ENCODE data around the gene MIA.

Gene MIA

DNA sequence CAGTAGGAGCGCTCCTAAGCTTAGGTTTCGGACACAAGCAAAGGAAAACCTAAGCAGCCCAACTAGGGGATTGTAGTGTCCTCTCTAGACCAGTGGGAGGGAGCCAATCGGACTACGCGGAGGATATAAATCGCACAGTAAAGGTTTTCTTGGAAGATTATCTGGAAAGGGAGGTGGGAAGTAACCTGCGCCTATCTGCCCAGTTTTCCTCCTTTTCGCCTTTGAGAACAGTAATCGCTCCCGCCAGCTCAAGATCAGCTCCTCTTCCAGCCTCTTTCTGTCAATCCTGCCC lies 2.3 kb downstream of the MIA start (continued):
- TF ChIP-seq, protein P1, sequence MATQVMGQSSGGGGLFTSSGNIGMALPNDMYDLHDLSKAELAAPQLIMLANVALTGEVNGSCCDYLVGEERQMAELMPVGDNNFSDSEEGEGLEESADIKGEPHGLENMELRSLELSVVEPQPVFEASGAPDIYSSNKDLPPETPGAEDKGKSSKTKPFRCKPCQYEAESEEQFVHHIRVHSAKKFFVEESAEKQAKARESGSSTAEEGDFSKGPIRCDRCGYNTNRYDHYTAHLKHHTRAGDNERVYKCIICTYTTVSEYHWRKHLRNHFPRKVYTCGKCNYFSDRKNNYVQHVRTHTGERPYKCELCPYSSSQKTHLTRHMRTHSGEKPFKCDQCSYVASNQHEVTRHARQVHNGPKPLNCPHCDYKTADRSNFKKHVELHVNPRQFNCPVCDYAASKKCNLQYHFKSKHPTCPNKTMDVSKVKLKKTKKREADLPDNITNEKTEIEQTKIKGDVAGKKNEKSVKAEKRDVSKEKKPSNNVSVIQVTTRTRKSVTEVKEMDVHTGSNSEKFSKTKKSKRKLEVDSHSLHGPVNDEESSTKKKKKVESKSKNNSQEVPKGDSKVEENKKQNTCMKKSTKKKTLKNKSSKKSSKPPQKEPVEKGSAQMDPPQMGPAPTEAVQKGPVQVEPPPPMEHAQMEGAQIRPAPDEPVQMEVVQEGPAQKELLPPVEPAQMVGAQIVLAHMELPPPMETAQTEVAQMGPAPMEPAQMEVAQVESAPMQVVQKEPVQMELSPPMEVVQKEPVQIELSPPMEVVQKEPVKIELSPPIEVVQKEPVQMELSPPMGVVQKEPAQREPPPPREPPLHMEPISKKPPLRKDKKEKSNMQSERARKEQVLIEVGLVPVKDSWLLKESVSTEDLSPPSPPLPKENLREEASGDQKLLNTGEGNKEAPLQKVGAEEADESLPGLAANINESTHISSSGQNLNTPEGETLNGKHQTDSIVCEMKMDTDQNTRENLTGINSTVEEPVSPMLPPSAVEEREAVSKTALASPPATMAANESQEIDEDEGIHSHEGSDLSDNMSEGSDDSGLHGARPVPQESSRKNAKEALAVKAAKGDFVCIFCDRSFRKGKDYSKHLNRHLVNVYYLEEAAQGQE (tag by site-specific recombination; IDR thresholded peaks at IDR 0.05), result no peak
- TF ChIP-seq GLIS2 (tag by site-specific recombination; IDR thresholded peaks at IDR 0.05) (no peak), ZIC2 (tag by site-specific recombination; IDR thresholded peaks at IDR 0.05) (no peak), SCRT1 (tag by site-specific recombination; IDR thresholded peaks at IDR 0.05; ENCODE audit: borderline replicate concordance) (no peak), GLI4 (tag by site-specific recombination; IDR thresholded peaks at IDR 0.05) (no peak), KLF8 (tag by site-specific recombination; IDR thresholded peaks at IDR 0.05) (no peak), GLI2 (tag by site-specific recombination; IDR thresholded peaks at IDR 0.05; ENCODE audit: borderline replicate concordance, low read depth) (no peak), ZNF768 (tag by site-specific recombination; IDR thresholded peaks at IDR 0.05) (no peak), ZNF416 (tag by site-specific recombination; IDR thresholded peaks at IDR 0.05) (no peak), BCL11A (tag by site-specific recombination; IDR thresholded peaks at IDR 0.05; ENCODE audit: low read depth) (no peak), ZNF302 (tag by site-specific recombination; IDR thresholded peaks at IDR 0.05; ENCODE audit: low read depth) (no peak), ZNF19 (tag by site-specific recombination; IDR thresholded peaks at IDR 0.05; ENCODE audit: low read depth) (no peak), ZNF394 (tag by site-specific recombination; IDR thresholded peaks at IDR 0.05; ENCODE audit: borderline replicate concordance) (0 out of 2 replicates have a peak, but pooled peaks have one; percentile 9), ZNF223 (tag by site-specific recombination; IDR thresholded peaks at IDR 0.05) (peak; percentile 63; the same call in 1 of the 2 replicates), ZNF629 (tag by site-specific recombination; IDR thresholded peaks at IDR 0.05) (peak; percentile 29; the same call in 1 of the 2 replicates), ZNF843 (tag by site-specific recombination; IDR thresholded peaks at IDR 0.05) (peak; percentile 32; the same call in 1 of the 2 replicates), ZNF146 (tag by site-specific recombination; IDR thresholded peaks at IDR 0.05) (no peak), ZNF16 (tag by site-specific recombination; IDR thresholded peaks at IDR 0.05; ENCODE audit: low read depth) (no peak), ZBTB17 (tag by site-specific recombination; IDR thresholded peaks at IDR 0.05) (no peak), ZFP69B (tag by site-specific recombination; IDR thresholded peaks at IDR 0.05) (peak; percentile 10; the same call in 1 of the 2 replicates), MEIS1 (CRISPR knock-in tag; IDR thresholded peaks at IDR 0.05; ENCODE audit: borderline replicate concordance) (no peak), ZNF600 (tag by site-specific recombination; IDR thresholded peaks at IDR 0.05) (no peak; the same call in 1 of the 2 replicates), ZFP37 (tag by site-specific recombination; IDR thresholded peaks at IDR 0.05) (no peak)
- TF ChIP-seq, protein P2, sequence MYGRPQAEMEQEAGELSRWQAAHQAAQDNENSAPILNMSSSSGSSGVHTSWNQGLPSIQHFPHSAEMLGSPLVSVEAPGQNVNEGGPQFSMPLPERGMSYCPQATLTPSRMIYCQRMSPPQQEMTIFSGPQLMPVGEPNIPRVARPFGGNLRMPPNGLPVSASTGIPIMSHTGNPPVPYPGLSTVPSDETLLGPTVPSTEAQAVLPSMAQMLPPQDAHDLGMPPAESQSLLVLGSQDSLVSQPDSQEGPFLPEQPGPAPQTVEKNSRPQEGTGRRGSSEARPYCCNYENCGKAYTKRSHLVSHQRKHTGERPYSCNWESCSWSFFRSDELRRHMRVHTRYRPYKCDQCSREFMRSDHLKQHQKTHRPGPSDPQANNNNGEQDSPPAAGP (tag by site-specific recombination; IDR thresholded peaks at IDR 0.05), result peak; percentile 58
- TF ChIP-seq, protein P3, sequence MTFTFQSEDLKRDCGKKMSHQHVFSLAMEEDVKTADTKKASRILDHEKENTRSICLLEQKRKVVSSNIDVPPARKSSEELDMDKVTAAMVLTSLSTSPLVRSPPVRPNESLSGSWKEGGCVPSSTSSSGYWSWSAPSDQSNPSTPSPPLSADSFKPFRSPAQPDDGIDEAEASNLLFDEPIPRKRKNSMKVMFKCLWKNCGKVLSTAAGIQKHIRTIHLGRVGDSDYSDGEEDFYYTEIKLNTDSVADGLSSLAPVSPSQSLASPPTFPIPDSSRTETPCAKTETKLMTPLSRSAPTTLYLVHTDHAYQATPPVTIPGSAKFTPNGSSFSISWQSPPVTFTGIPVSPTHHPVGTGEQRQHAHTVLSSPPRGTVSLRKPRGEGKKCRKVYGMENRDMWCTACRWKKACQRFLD (tag by site-specific recombination; IDR thresholded peaks at IDR 0.05), result no peak
- TF ChIP-seq, protein P4, sequence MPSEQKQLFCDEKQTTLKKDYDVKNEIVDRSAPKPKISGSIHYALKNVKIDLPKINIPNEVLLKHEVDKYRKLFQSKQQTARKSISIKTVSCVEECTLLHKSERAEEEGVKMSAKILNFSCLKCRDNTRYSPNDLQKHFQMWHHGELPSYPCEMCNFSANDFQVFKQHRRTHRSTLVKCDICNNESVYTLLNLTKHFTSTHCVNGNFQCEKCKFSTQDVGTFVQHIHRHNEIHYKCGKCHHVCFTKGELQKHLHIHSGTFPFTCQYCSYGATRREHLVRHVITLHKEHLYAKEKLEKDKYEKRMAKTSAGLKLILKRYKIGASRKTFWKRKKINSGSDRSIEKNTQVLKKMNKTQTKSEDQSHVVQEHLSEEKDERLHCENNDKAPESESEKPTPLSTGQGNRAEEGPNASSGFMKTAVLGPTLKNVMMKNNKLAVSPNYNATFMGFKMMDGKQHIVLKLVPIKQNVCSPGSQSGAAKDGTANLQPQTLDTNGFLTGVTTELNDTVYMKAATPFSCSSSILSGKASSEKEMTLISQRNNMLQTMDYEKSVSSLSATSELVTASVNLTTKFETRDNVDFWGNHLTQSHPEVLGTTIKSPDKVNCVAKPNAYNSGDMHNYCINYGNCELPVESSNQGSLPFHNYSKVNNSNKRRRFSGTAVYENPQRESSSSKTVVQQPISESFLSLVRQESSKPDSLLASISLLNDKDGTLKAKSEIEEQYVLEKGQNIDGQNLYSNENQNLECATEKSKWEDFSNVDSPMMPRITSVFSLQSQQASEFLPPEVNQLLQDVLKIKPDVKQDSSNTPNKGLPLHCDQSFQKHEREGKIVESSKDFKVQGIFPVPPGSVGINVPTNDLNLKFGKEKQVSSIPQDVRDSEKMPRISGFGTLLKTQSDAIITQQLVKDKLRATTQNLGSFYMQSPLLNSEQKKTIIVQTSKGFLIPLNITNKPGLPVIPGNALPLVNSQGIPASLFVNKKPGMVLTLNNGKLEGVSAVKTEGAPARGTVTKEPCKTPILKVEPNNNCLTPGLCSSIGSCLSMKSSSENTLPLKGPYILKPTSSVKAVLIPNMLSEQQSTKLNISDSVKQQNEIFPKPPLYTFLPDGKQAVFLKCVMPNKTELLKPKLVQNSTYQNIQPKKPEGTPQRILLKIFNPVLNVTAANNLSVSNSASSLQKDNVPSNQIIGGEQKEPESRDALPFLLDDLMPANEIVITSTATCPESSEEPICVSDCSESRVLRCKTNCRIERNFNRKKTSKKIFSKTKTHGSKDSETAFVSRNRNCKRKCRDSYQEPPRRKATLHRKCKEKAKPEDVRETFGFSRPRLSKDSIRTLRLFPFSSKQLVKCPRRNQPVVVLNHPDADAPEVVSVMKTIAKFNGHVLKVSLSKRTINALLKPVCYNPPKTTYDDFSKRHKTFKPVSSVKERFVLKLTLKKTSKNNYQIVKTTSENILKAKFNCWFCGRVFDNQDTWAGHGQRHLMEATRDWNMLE (tag by site-specific recombination; conservative IDR thresholded peaks at IDR 0.05; ENCODE audit: low read depth), result no peak
- TF ChIP-seq, protein P5, sequence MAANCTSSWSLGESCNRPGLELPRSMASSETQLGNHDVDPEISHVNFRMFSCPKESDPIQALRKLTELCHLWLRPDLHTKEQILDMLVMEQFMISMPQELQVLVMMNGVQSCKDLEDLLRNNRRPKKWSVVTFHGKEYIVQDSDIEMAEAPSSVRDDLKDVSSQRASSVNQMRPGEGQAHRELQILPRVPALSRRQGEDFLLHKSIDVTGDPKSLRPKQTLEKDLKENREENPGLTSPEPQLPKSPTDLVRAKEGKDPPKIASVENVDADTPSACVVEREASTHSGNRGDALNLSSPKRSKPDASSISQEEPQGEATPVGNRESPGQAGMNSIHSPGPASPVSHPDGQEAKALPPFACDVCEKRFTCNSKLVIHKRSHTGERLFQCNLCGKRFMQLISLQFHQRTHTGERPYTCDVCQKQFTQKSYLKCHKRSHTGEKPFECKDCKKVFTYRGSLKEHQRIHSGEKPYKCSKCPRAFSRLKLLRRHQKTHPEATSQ (tag by site-specific recombination; IDR thresholded peaks at IDR 0.05), result no peak
- TF ChIP-seq, protein P6, sequence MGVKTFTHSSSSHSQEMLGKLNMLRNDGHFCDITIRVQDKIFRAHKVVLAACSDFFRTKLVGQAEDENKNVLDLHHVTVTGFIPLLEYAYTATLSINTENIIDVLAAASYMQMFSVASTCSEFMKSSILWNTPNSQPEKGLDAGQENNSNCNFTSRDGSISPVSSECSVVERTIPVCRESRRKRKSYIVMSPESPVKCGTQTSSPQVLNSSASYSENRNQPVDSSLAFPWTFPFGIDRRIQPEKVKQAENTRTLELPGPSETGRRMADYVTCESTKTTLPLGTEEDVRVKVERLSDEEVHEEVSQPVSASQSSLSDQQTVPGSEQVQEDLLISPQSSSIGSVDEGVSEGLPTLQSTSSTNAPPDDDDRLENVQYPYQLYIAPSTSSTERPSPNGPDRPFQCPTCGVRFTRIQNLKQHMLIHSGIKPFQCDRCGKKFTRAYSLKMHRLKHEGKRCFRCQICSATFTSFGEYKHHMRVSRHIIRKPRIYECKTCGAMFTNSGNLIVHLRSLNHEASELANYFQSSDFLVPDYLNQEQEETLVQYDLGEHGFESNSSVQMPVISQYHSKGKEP (tag by site-specific recombination; IDR thresholded peaks at IDR 0.05), result no peak
